HEK293 (cell line): Measurements from ENCODE around the gene CDC42EP2.

ENCODE experiments used
- CTCF ChIA-PET: fragments of 350-600 bp; formaldehyde crosslinking; extraction: SDS; loops from one replicate; lab custom pipeline; 2021; ENCODE audit warnings: antibody characterized with exemption; lab: Yijun Ruan, JAX
- POLR2A ChIA-PET: fragments of 300-600 bp; formaldehyde crosslinking; extraction: SDS; loops from one replicate; lab custom pipeline; 2020; ENCODE audit warnings: antibody characterized with exemption, inconsistent platforms; lab: Yijun Ruan, JAX
- H3K27ac ChIP-seq: fragments of 200-500 bp; sonication (Bioruptor generic); 2 replicates; pipeline ENCODE4 v1.5.1; 2014; ENCODE audit warnings: low read depth, low read length, control low read depth, inconsistent platforms; ENCODE audit errors: extremely low read depth
- H3K36me3 ChIP-seq, 2 experiments: fragments of 200-500 bp in 1 of 2; sonication (Bioruptor generic) in 1 of 2; 1 replicate in 1 of 2; 2 replicates in 1 of 2; pipeline ENCODE4 v1.5.1; 2014 to 2017; ENCODE audit warnings: inconsistent platforms in 2 of 2, low read length in 2 of 2; ENCODE audit not compliant: control insufficient read depth in 2 of 2, insufficient read depth in 1 of 2
- H3K4me1 ChIP-seq: fragments of 200-500 bp; sonication (Bioruptor generic); 2 replicates; pipeline ENCODE4 v1.5.1; 2014; ENCODE audit warnings: mild to moderate bottlenecking, low read length, inconsistent platforms; ENCODE audit not compliant: control insufficient read depth, insufficient read depth
- H3K4me3 ChIP-seq: 2 replicates; pipeline ENCODE4 v1.5.1; 2011; ENCODE audit warnings: low read depth, mild to moderate bottlenecking, control low read depth, low read length, moderate library complexity
- H3K9me3 ChIP-seq: fragments of 200-500 bp; sonication (Bioruptor generic); 2 replicates; pipeline ENCODE4 v1.5.1; 2014; ENCODE audit warnings: low read depth, low read length, inconsistent platforms; ENCODE audit not compliant: control insufficient read depth, insufficient read depth
- REPIN1 ChIP-seq: fragments of 450-650 bp; formaldehyde crosslinking; IDR thresholded peaks from 2 replicates; pipeline ENCODE4 v1.5.1; 2017; ENCODE audit warnings: missing biosample characterization, missing genetic modification characterization, low read depth
- SALL2 ChIP-seq: fragments of 450-650 bp; formaldehyde crosslinking; IDR thresholded peaks from 2 replicates; pipeline ENCODE4 v1.5.0; 2017; ENCODE audit warnings: missing biosample characterization, mild to moderate bottlenecking, missing genetic modification characterization, borderline replicate concordance
- SP2 ChIP-seq: fragments of 450-650 bp; formaldehyde crosslinking; IDR thresholded peaks from 2 replicates; pipeline ENCODE4 v1.5.1; 2016; ENCODE audit warnings: missing biosample characterization, missing genetic modification characterization
- ZBTB20 ChIP-seq: fragments of 450-650 bp; formaldehyde crosslinking; IDR thresholded peaks from 2 replicates; pipeline ENCODE4 v1.5.1; 2016; ENCODE audit warnings: missing biosample characterization, missing genetic modification characterization
- ZBTB7A ChIP-seq: fragments of 450-650 bp; formaldehyde crosslinking; IDR thresholded peaks from 2 replicates; pipeline ENCODE4 v1.5.1; 2016; ENCODE audit warnings: low read depth, missing biosample characterization, missing genetic modification characterization
- ZBTB8A ChIP-seq: fragments of 450-650 bp; formaldehyde crosslinking; IDR thresholded peaks from 2 replicates; pipeline ENCODE4 v1.5.1; 2016; ENCODE audit warnings: missing biosample characterization, missing genetic modification characterization
- ZFP69B ChIP-seq: fragments of 450-650 bp; formaldehyde crosslinking; IDR thresholded peaks from 2 replicates; pipeline ENCODE4 v1.5.1; 2016; ENCODE audit warnings: missing biosample characterization, missing genetic modification characterization
- ZNF114 ChIP-seq: fragments of 450-650 bp; formaldehyde crosslinking; IDR thresholded peaks from 2 replicates; pipeline ENCODE4 v1.5.0; 2017; ENCODE audit warnings: missing biosample characterization, missing genetic modification characterization
- ZNF132 ChIP-seq: fragments of 450-650 bp; formaldehyde crosslinking; IDR thresholded peaks from 2 replicates; pipeline ENCODE4 v1.5.1; 2017; ENCODE audit warnings: missing biosample characterization, missing genetic modification characterization, borderline replicate concordance
- ZNF146 ChIP-seq: fragments of 450-650 bp; formaldehyde crosslinking; IDR thresholded peaks from 2 replicates; pipeline ENCODE4 v1.5.1; 2016; ENCODE audit warnings: missing biosample characterization, missing genetic modification characterization
- ZNF266 ChIP-seq: fragments of 450-650 bp; formaldehyde crosslinking; IDR thresholded peaks from 2 replicates; pipeline ENCODE4 v1.5.1; 2016; ENCODE audit warnings: missing biosample characterization, missing genetic modification characterization, low read depth
- ZNF302 ChIP-seq: fragments of 450-650 bp; formaldehyde crosslinking; IDR thresholded peaks from 2 replicates; pipeline ENCODE4 v1.5.1; 2016; ENCODE audit warnings: missing biosample characterization, missing genetic modification characterization, low read depth
- ZNF341 ChIP-seq: fragments of 450-650 bp; formaldehyde crosslinking; IDR thresholded peaks from 2 replicates; pipeline ENCODE4; 2016; ENCODE audit warnings: low read depth, missing biosample characterization, missing genetic modification characterization
- ZNF48 ChIP-seq: fragments of 450-650 bp; formaldehyde crosslinking; IDR thresholded peaks from 2 replicates; pipeline ENCODE4 v1.5.1; 2016; ENCODE audit warnings: missing biosample characterization, missing genetic modification characterization
- ZNF510 ChIP-seq: fragments of 450-650 bp; formaldehyde crosslinking; IDR thresholded peaks from 2 replicates; pipeline ENCODE4 v1.5.1; 2018; ENCODE audit warnings: mild to moderate bottlenecking, missing genetic modification characterization, missing biosample characterization; ENCODE audit not compliant: insufficient replicate concordance
- ZNF549 ChIP-seq: fragments of 450-650 bp; IDR thresholded peaks from 2 replicates; pipeline ENCODE4 v1.5.1; 2018; ENCODE audit warnings: missing biosample characterization, missing genetic modification characterization, mild to moderate bottlenecking, inconsistent platforms, moderate library complexity
- ZNF560 ChIP-seq: fragments of 450-650 bp; formaldehyde crosslinking; IDR thresholded peaks from 2 replicates; pipeline ENCODE4 v1.5.1; 2017; ENCODE audit warnings: missing biosample characterization, missing genetic modification characterization, borderline replicate concordance
- ZNF561 ChIP-seq: fragments of 450-650 bp; IDR thresholded peaks from 2 replicates; pipeline ENCODE4 v1.5.1; 2018; ENCODE audit warnings: missing biosample characterization, missing genetic modification characterization, borderline replicate concordance
- ZNF658 ChIP-seq: fragments of 450-650 bp; formaldehyde crosslinking; IDR thresholded peaks from 2 replicates; pipeline ENCODE4; 2016; ENCODE audit warnings: missing biosample characterization, missing genetic modification characterization
- ZNF660 ChIP-seq: fragments of 450-650 bp; IDR thresholded peaks from 2 replicates; pipeline ENCODE4 v1.5.1; 2018; ENCODE audit warnings: missing biosample characterization, mild to moderate bottlenecking, missing genetic modification characterization
- ZNF664 ChIP-seq: fragments of 450-650 bp; formaldehyde crosslinking; IDR thresholded peaks from 2 replicates; pipeline ENCODE4 v1.5.1; 2016; ENCODE audit warnings: missing biosample characterization, missing genetic modification characterization
- ZNF701 ChIP-seq: fragments of 450-650 bp; formaldehyde crosslinking; IDR thresholded peaks from 2 replicates; pipeline ENCODE4 v1.5.1; 2016; ENCODE audit warnings: missing biosample characterization, missing genetic modification characterization
- ZNF747 ChIP-seq: fragments of 450-650 bp; formaldehyde crosslinking; IDR thresholded peaks from 2 replicates; pipeline ENCODE4 v1.5.1; 2016; ENCODE audit warnings: missing biosample characterization, missing genetic modification characterization
- TF ChIP-seq, protein P1 (sequence below): fragments of 450-650 bp; formaldehyde crosslinking; IDR thresholded peaks from 2 replicates; pipeline ENCODE4 v1.5.1; 2017; ENCODE audit warnings: missing biosample characterization, missing genetic modification characterization
- TF ChIP-seq, protein P2 (sequence below): fragments of 450-650 bp; formaldehyde crosslinking; IDR thresholded peaks from 2 replicates; pipeline ENCODE4 v1.5.0; 2017; ENCODE audit warnings: missing biosample characterization, missing genetic modification characterization, borderline replicate concordance
- TF ChIP-seq, protein P3 (sequence below): fragments of 450-650 bp; formaldehyde crosslinking; IDR thresholded peaks from 2 replicates; pipeline ENCODE4 v1.5.1; 2016; ENCODE audit warnings: missing biosample characterization, missing genetic modification characterization

The CDC42EP2 gene

DNA sequence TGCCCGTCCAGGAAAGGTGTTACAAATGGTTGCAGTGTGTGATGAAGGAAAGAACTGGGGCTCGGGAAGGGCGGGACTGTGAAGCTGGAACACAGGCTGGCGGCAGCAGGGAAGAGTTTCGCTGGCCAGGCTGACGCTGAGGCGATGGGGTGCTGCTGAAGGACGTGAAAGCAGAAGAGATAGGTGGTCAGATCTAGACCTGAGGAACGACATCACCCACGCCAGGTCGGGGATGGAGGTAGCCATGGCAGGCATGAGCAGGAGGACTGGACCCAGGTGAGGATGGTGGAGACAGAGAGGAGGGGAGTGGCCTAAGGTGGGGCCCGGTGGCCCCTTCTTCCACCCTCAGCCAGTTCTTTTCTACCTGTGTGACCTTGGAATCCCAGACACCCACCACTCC is 9.1 kb downstream of the CDC42EP2 start (continued):
- TF ChIP-seq ZFP69B (tag by site-specific recombination) = 0 out of 2 replicates have a peak, but pooled peaks have one; percentile 13
- TF ChIP-seq, all 188 proteins: peak for 3

DNA sequence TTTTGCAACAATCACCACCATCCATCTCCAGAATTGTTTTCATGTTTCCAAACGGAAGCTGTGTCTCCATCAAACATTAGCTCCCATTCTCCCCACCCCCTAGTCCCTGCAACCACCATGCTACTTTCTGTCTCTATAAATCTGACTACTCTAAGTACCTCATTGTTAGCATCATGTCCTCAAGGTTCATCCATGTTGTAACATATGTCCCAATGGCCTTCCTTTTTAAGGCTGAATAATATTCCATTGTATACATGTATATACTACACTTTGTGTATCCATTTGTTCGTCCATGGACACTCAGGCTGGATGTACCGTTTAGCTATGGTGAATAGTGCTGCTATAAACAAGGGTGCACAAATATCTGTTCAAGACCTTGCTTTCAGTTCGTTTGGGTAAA is 10.8 kb downstream of the CDC42EP2 start:
- Histone ChIP-seq H3K4me1 (no peaks in the 10 kb centered on the region), H3K27ac (no peak overlapping the region), H3K4me3 (no peak overlapping the region), H3K36me3 (peaks cover 0 to 23% of the 10 kb centered on the region in 2 experiments; a peak in 2 of 3 replicates), H3K9me3 (no peaks in the 10 kb centered on the region)
- CTCF ChIA-PET = interaction anchor here (0.7 to 11.7 kb wide), 3 partner anchors 10 to 120 kb away, joined by 3 to 206 read pairs (median 4); partner anchors contain the start of gene CDC42EP2
- POLR2A ChIA-PET = no interaction called here
- no peak for TF ChIP-seq ZNF341
- TF ChIP-seq ZNF146 (tag by site-specific recombination) = peak; percentile 81

DNA sequence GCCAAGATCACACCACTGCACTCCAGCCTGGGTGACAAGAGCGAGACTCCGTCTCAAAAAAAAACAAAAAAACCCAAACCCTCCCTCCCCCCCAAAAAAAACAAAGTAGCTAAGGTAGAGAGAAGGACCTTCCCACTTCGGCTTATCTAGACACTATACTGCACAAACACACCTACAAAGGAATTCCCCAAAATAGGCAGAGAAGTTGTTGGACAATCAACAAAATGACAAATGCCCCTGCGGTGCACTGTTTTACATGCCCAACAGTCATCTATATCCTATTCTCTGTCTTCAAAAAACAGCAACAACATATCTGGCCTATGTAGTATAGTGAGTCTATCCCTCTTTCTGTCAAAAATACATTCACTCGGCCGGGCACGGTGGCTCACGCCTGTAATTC is 12.4 kb downstream of the CDC42EP2 start:
- H3K27ac ChIP-seq = no peak overlapping the region
- H3K9me3 ChIP-seq = no peaks in the 10 kb centered on the region
- no peaks in the 10 kb centered on the region for H3K4me1 ChIP-seq
- TF ChIP-seq ZNF658 (tag by site-specific recombination) (no peak), ZNF560 (tag by site-specific recombination) (no peak), ZNF132 (tag by site-specific recombination) (no peak), ZBTB7A (tag by site-specific recombination) (no peak), ZNF549 (no peak), ZNF510 (tag by site-specific recombination) (no peak), ZBTB8A (no peak), ZNF747 (no peak), ZBTB20 (no peak), ZNF664 (tag by site-specific recombination) (no peak)
- TF ChIP-seq, protein P1, sequence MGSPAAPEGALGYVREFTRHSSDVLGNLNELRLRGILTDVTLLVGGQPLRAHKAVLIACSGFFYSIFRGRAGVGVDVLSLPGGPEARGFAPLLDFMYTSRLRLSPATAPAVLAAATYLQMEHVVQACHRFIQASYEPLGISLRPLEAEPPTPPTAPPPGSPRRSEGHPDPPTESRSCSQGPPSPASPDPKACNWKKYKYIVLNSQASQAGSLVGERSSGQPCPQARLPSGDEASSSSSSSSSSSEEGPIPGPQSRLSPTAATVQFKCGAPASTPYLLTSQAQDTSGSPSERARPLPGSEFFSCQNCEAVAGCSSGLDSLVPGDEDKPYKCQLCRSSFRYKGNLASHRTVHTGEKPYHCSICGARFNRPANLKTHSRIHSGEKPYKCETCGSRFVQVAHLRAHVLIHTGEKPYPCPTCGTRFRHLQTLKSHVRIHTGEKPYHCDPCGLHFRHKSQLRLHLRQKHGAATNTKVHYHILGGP (tag by site-specific recombination) = no peak
- no peak overlapping the region for H3K4me3 ChIP-seq
- CTCF ChIA-PET = interaction anchor here (0.6 to 11.7 kb wide), 5 partner anchors 11 to 525 kb away, joined by 3 to 206 read pairs (median 5); partner anchors contain the start of gene CDC42EP2
- POLR2A ChIA-PET = interaction anchor here (0.7 kb wide), 2 partner anchors 145 to 582 kb away, joined by 3 to 4 read pairs; no protein-coding TSS in a partner anchor
- peaks cover 0 to 7% of the 10 kb centered on the region in 2 experiments; a peak in 2 of 3 replicates for H3K36me3 ChIP-seq

DNA sequence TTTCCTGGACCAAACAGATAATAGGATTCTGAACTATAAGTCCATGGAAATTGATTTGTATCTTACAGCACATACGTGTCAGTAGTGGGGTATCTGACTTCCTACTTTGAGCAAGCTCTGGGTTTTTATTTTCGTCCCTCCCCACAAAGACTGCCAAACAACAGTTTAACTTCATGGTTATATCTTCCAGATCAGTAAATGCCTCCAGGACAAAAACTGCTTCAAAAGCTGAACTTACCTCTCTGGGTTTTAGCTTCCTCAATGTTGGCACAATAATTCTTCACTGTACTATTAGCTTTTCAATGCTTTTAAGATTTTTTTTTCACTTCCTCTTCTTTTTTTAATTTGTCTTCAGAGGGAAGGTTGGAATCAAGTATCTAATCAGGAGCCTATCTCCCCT is 14.8 kb downstream of the CDC42EP2 start:
- no peaks in the 10 kb centered on the region for H3K4me1 ChIP-seq
- no peaks in the 10 kb centered on the region for H3K9me3 ChIP-seq
- ChIA-PET CTCF (interaction anchor here (0.6 to 11.7 kb wide), 38 partner anchors 9 to 315 kb away, joined by 3 to 206 read pairs (median 5); partner anchors contain the start of genes ARL2, CDC42EP2 and POLA2), POLR2A (interaction anchor here (0.6 to 2.2 kb wide), 4 partner anchors 15 to 168 kb away, joined by 3 to 9 read pairs (median 6); partner anchors contain the start of genes CDC42EP2 and NEAT1)
- no peak overlapping the region for H3K27ac ChIP-seq
- no peak for TF ChIP-seq REPIN1 (tag by site-specific recombination)
- no peak for TF ChIP-seq ZNF302 (tag by site-specific recombination)
- TF ChIP-seq ZNF660 (tag by site-specific recombination) = no peak
- TF ChIP-seq ZNF701 (tag by site-specific recombination) = no peak
- TF ChIP-seq ZNF48 (tag by site-specific recombination) = no peak
- no peak for TF ChIP-seq ZNF114 (tag by site-specific recombination)
- TF ChIP-seq ZNF266 (tag by site-specific recombination) = no peak
- no peak for TF ChIP-seq SALL2
- no peak for TF ChIP-seq ZNF664 (tag by site-specific recombination)
- TF ChIP-seq, protein P2, sequence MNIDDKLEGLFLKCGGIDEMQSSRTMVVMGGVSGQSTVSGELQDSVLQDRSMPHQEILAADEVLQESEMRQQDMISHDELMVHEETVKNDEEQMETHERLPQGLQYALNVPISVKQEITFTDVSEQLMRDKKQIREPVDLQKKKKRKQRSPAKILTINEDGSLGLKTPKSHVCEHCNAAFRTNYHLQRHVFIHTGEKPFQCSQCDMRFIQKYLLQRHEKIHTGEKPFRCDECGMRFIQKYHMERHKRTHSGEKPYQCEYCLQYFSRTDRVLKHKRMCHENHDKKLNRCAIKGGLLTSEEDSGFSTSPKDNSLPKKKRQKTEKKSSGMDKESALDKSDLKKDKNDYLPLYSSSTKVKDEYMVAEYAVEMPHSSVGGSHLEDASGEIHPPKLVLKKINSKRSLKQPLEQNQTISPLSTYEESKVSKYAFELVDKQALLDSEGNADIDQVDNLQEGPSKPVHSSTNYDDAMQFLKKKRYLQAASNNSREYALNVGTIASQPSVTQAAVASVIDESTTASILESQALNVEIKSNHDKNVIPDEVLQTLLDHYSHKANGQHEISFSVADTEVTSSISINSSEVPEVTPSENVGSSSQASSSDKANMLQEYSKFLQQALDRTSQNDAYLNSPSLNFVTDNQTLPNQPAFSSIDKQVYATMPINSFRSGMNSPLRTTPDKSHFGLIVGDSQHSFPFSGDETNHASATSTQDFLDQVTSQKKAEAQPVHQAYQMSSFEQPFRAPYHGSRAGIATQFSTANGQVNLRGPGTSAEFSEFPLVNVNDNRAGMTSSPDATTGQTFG = no peak
- TF ChIP-seq, protein P3, sequence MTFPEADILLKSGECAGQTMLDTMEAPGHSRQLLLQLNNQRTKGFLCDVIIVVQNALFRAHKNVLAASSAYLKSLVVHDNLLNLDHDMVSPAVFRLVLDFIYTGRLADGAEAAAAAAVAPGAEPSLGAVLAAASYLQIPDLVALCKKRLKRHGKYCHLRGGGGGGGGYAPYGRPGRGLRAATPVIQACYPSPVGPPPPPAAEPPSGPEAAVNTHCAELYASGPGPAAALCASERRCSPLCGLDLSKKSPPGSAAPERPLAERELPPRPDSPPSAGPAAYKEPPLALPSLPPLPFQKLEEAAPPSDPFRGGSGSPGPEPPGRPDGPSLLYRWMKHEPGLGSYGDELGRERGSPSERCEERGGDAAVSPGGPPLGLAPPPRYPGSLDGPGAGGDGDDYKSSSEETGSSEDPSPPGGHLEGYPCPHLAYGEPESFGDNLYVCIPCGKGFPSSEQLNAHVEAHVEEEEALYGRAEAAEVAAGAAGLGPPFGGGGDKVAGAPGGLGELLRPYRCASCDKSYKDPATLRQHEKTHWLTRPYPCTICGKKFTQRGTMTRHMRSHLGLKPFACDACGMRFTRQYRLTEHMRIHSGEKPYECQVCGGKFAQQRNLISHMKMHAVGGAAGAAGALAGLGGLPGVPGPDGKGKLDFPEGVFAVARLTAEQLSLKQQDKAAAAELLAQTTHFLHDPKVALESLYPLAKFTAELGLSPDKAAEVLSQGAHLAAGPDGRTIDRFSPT (tag by site-specific recombination) = no peak
- no peak for TF ChIP-seq ZNF561 (tag by site-specific recombination)
- no peak for TF ChIP-seq SP2 (tag by site-specific recombination)
- no peaks in the 10 kb centered on the region; a peak in 1 of 3 replicates for H3K36me3 ChIP-seq
- H3K4me3 ChIP-seq = no peak overlapping the region
